LHCN-M2 (cell line): Measurements from ENCODE around the gene TRIP6. TPM values are rescaled to one million over a fixed set of nuclear protein-coding genes. Genes with fewer than 3 reads are reported as not detected.
A peak's percentile ranks its signal among the peaks of the same experiment; 100 is the strongest.
"Not testable (repeated sequence)": the region's sequence is repeated elsewhere in the genome, so short reads cannot be mapped to it uniquely, and the experiment has no call there.

Experiments
- DNase-seq: peaks from one replicate; pipeline ENCODE4 v3.0.0-alpha.2; 2012; ENCODE audit warnings: low read depth
- total RNA-seq: library from RNA; depleted of rRNA; stranded (reverse); fragments of >200 nt; gene quantifications from 2 replicates; pipeline ENCODE4 v1.2.3, GENCODE V29; 2014

TRIP6 gene
- total RNA-seq, 1 experiment from 2014 or later: 224 TPM

DNA sequence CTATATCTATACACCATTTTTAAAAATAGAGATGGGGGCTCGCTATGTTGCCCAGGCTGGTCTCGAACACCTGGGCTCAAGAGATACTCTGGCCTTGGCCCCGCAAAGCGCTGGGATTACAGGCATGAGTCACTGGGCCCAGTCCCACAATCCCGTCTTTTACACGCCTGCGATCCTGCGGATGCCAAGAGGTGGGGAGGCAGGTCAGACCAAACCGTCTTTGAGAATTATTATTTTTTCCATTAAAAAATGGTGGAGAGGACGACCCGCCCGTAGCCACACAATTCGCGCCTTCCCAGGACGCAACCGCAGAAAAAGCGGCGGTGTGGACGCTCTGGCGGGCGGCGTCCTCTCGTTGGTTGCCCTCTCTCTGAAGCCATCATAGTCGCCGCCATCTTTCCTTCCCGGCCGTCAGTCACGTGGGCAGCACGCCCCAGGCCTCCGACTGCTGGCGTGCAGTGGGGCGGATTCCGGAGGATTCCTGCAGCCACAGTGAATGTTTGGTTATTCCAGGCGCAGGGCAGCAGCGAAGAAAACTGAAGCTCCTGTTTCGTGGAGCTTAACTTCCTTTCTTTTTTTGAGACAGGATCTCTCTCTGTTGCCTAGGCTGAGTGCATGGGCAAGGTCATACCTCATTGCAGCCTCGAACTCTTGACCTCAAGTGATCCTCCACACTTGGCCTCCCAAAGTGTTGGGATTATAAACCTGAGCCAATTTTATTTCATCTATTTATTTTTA lies 29.9 kb upstream of the TRIP6 start:
- DNase-seq: peak; percentile 92

DNA sequence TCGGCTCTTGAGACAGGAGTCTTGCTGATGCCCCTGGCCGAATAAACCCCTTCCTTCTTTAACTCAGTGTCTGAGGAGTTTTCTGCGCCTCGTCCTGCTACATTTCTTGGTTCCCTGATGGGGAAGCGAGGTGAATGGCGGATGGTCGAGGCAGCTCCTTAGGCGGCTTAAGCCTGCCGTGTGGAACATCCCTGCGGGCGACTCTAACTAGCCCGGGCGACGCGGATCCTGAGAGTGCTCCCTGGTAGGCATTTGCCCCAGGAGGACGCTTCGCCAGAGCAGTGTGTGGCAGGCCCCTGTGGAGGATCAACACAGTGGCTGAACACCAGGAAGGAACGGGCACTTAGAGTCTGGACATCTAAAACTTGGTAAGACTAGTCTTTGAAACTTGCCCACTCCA lies 27.8 kb upstream of the TRIP6 start:
- DNase-seq: no peak

DNA sequence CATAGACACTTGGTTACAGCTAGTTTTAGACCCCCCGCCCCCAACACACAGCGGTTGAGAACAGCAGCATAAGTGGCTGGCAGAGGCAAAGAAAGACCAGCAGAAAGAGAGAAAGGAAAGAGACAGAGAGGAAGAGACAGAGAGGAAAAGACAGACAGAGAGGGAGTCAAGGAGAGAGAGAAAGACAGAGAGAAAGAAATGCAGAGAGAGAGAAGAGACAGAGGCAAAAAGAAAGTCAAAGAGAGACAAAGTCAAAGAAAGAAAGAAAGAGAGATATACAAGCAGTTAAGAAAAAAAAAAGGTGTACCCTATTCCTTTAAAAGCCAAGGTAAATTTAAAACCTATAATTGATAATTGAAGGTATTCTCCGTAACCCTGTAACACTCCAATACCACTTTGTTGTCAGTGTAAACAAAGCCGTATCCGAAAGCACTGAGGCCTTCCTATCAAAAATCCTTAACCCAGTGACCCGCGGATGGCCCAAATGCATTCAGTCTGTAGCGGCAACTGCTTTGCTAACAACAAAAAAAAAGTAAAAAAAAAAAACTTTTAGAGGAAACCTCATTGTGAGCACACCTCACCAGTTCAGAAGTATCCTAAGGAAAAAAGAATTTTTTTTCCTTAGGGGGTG lies 26.6 kb upstream of the TRIP6 start:
- no peak for DNase-seq

DNA sequence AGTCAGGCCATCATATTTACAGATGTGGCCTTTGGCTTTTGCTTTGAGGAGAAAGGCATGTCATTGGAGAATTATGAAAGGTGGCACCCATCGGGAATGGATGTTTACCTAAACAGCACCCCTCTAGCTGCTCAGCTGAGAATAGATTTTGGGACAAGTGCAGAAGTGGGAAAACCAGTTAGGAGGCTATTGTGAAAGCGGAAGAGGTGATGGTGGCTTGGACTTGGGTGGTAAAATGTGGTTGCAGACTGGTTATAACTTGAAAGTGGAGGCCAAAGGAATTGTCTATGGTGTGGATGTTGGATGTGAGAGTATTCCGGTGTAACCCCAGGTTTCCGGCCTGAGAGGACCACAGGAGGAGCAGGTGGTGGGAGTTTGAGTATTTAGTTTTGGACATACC lies 19.8 kb upstream of the TRIP6 start:
- no peak for DNase-seq

DNA sequence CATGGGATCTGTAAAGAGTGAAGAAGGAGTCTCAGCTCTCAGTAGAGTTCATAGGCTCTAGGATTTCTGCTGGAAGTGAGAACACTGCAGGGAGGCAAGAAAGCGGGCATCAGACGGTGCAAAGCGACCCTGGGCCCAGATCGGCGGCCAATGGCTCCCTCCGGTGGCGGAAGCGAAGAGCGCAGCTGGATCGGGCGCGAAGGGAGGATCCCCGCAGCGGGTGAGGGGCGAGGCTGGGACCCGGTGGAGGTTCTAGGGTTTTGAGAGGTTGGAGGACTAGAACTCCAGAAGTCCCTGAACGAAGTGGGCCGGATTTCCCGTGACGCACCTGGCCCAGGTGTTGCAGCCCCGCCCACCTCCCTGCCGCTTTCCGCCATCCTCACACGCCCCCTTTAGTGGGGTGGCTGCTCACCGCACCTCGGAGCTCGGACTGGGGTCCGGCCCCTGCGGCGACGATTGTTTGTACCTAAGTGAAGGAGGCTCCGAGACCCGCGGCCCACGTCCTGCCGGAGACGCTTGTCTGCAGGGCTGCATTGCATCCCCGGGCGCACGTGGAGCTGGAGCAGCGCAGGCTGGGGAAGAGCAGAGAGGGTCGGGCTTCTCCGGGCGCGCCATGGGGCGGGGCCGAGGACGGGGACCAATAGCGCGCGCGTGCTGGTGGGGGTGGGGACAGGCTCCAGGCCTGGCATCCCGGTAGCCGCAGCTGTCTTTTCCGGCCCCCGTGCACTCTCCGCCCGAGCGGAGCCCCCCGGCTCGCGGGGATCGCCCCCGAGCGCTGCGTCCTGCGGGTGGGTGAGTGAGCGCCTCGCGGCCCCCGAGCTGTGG lies 14.9 kb upstream of the TRIP6 start, which contains the start of gene SLC12A9:
Gene SLC12A9, plus strand, starts transcription at position 666 of the 825 bp plus-strand sequence. CDS start 1,485 bp downstream, outside the sequence.
- DNase-seq: peak; percentile 90

DNA sequence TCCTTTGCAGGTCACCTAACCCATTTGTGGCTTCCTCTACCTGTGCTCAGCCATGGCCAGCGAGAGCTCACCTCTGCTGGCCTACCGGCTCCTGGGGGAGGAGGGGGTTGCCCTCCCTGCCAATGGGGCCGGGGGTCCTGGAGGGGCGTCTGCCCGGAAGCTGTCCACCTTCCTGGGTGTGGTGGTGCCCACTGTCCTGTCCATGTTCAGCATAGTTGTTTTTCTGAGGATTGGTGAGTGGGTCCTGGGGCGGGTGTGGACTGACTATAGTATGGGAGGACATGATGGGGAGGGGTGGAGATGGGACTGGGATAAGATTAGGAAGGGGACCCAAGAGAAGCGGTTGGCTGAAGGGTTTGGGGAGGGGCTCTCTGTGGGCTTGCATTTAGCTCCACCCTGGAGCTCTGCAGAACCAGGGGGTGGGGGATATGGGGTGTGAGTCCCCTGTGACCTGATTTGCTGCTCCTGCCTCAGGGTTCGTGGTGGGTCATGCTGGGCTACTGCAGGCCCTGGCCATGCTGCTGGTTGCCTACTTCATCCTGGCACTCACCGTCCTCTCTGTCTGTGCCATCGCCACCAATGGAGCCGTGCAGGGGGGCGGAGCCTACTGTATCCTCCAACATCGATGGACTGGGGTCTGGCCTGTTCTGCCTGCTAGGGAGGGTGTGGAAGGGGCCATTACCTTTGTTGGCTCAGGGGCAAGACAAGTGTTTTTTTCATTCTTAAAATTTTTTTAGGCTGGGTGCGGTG lies 12.9 kb upstream of the TRIP6 start:
- DNase-seq: no peak

DNA sequence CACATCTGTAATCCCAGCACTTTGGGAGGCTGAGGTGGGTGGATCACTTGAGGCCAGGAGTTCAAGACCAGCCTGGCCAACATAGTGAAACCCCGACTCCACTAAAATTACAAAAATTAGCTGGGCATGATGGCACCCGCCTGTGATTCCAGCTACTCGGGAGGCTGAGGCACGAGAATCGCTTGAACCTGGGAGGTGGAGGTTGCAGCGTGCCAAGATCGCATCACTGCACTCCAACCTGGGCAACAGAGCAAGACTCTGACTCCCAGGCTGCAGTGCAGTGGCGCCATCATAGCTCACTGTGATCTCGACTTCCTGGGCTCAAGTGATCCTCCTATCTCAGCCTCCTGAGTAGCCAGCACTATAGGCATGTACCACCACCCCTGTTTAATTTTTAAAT lies 12.3 kb upstream of the TRIP6 start:
- not testable (repeated sequence) for DNase-seq

DNA sequence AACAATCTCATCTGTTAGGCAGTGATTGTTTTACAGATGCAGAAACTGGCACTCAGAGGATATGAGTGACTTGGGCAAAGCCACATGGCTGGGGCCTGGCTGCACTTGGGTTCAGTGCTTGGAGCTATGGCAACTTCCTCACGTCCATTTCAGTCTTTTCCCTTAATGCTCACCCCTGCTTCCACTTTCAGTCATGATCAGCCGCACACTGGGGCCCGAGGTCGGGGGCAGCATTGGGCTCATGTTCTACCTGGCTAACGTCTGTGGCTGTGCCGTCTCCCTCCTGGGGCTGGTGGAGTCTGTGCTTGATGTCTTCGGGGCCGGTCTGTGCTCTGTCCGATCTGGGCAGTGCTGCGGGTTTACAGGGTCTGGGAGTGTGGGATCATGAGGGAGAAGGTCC lies 11.7 kb upstream of the TRIP6 start:
- DNase-seq: no peak

DNA sequence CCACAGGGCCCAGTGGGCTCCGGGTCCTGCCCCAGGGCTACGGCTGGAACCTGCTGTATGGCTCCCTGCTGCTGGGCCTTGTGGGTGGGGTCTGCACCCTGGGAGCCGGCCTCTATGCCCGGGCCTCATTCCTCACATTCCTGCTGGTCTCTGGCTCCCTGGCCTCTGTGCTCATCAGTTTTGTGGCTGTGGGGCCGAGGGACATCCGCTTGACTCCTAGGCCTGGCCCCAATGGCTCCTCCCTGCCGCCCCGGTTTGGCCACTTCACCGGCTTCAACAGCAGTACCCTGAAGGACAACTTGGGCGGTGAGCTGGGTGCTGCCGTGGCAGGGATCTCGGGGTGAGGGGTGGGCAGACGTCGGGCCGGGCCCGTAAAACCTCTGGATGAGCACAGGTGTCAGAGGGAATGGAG lies 10.3 kb upstream of the TRIP6 start:
- DNase-seq: no peak

DNA sequence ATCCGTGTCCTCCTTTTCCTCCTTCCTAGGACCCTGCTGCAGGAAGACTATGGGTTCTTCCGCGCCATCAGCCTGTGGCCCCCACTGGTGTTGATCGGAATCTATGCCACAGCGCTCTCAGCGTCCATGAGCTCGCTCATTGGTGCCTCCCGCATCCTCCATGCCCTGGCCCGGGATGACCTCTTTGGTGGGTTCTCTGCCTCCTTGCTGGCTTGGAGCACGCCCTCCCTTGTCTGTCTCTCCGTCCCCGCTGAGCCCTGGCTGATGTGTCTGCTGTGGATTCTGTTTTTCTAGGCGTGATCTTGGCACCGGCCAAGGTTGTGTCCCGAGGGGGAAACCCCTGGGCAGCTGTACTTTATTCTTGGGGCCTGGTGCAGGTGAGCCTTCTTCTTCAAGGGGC lies 7.3 kb upstream of the TRIP6 start:
- DNase-seq: no peak

DNA sequence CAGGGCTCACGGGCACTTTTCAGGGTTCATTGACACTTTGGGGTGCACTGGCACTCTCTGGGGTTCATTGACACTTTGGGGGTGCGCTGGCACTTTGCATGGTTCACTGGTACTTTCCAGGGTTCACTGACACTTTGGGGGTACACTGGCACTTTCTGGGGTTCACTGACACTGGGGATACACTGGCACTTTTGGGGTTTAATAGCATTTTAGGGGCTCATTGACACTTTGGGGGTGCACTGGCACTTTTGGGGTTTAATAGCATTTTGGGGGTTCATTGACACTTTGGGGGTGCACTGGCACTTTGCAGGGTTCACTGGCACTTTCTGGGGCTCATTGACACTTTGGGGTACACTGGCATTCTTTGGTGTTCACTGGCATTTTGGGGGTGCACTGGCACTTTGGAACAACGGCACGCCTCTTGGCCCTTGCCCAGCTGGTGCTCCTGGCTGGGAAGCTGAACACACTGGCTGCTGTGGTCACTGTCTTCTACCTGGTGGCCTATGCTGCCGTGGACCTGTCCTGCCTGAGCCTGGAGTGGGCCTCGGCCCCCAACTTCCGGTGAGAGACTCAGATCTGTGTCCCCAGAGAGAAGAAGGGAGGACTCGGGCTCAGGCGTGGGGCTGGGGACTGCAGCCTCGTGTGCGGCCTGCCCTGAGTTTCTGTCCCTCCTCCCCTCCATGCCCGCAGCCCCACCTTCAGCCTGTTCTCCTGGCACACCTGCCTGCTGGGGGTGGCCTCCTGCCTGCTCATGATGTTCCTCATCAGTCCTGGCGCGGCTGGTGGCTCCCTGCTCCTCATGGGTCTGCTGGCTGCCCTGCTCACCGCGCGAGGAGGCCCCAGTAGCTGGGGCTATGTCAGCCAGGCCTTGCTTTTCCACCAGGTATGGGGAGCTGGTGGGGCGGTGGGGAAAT lies 6.2 kb upstream of the TRIP6 start:
- no peak for DNase-seq

DNA sequence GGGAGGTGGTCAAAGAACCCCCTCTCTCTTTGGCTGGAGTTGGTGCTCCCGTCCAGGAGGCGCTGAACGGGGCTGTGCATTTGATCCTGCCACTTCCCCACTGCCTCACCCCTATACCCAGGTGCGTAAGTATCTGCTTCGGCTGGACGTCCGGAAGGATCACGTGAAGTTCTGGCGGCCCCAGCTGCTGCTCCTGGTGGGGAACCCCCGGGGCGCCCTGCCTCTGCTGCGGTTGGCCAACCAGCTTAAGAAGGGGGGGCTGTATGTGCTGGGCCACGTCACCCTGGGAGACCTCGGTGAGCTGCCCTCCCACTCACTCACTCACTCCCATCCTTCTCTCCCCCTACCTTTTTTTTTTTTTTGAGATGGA lies 5.6 kb upstream of the TRIP6 start:
- no peak for DNase-seq

DNA sequence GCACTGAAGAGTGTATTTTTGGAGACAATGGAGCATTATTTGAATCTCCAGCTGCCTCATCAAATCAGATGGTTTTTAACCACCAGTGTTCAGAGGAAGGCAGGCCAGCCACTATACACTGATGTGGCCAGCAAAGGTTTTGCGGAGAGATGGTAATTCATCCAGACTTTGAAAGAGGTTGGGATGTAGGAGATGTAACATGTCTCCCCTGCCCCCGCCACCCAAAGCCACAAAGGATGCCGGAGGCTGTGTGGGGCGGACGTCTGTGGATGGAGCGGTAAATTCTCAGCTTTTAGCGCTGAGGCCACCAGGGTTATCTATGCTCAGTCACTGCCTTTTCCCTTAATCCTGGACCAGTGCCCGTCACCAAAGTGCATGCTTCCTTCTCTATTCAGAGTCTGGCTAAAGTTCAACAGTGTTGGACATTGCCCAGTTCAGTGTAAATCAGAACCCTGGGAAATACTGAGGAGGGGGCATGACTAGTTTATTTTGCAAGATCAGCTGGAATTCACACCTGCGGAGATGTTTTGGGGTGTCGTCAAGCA lies 3.7 kb upstream of the TRIP6 start:
- DNase-seq: no peak

DNA sequence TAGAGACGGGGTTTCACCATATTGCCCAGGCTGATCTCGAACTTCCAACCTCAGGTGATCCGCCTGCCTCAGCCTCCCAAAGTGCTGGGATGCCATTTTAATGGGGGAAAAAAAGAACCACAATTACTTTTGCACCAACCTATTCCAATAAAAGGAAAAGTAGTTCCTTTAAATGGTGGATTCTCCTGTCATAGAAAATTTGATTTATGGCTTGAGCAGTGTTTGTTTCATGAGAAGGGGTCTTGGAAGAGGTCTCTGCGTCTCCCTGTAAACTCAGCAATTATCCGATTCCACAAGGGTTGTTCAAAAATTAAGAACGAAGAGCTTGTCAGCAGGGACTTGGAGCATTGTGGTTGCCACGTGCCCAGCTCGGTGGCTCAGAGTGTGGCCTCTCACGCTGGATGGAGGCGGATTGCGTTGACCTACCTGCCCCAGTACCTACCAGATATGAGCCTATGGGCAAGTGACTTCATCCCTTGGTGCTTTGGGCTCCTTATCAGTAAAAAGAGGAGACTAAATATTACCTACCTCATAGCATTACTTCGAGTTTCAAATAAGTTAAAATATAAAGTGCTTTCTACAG lies 2.8 kb upstream of the TRIP6 start:
- DNase-seq: no peak

DNA sequence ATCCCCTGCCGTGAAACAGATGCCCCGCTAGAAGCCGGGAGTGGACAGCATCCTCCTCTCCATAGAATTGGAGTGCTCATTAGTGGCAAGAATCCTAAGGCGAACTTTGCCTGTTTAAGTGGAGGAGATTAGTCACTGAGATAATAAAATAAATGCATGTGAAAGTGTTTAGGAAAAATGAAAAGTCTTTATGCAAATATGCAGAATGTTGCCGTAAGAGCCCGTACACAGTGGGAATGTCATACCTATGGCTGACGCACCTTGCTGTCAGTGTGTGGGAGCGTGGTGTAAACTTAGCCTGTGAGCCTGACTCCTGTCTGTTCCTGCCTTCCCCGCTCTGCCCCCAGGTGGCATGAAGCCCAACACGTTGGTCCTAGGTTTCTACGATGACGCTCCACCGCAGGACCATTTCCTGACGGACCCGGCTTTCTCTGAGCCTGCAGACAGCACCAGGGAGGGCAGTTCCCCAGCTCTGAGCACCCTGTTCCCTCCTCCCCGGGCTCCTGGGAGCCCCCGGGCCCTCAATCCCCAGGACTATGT lies 1.7 kb upstream of the TRIP6 start:
- DNase-seq: no peak

DNA sequence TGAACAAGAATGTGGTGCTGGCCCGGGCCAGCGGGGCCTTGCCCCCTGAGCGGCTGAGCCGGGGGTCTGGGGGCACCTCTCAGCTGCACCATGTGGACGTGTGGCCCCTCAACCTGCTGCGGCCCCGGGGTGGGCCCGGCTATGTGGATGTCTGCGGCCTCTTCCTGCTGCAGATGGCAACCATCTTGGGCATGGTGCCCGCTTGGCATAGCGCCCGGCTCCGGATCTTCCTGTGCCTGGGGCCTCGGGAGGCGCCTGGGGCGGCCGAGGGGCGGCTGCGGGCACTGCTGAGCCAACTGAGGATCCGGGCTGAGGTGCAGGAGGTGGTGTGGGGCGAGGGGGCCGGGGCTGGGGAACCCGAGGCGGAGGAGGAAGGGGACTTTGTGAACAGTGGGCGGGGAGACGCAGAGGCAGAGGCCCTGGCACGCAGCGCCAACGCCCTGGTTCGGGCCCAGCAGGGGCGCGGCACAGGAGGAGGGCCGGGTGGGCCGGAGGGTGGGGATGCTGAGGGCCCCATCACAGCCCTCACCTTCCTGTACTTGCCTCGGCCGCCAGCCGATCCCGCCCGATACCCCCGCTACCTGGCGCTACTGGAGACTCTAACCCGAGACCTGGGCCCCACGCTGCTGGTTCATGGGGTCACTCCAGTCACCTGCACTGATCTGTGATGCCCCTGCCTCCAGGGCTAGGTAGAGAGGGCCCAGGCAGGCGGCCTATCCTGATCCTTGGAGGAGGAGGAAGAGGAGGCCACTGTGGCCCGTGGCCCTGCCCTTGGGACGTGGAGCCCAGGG lies 1.1 kb upstream of the TRIP6 start:
- peak; percentile 71 for DNase-seq

DNA sequence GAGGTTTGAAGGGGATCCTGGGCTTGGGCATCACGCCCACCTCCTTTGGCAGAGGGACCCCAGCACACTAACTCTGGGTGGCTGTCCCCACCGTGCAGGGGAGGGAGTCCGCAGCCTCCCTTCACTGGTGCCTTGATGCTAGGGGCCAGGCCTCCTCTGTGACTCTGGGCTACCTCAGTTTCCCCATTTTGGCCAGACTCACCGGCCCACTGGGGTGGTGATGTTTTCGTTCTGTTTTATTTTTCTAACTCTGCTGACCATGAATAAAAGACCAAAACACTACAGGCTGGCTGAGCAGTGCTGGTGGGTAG lies 503 bp upstream of the TRIP6 start:
- DNase-seq: no peak

DNA sequence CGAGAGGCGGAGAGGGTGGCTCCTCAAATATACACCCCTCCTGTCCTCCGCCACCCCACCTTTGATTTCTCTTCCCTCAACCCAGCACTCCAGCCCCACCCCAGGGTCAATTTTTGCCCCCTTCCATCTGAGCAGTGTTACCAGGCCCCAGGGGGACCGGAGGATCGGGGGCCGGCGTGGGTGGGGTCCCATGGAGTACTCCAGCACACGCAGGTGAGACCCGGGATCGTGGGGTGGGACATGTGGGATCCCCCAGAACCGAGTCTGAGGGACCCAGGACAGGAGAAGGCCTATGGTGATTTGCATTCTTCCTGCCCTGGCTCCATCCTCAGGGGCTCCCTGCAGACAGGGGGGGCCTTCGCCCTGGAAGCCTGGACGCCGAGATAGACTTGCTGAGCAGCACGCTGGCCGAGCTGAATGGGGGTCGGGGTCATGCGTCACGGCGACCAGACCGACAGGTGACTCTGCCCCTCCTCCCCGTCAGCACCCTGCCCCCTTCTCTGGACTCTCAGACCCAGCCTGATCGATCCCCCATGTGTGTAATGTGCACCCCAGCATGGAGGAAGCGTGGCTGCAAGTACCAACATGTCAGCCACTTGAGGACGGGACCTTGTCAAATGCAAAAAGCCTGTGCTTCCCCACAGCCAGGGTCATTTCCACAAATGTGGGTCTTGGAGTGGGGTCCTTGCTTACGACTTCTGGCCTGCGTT lies 744 bp downstream of the TRIP6 start:
- DNase-seq: no peak
